ENCODE measurements around the gene PTEN.
"Not testable (repeated sequence)": the region's sequence is repeated elsewhere in the genome, so short reads cannot be mapped to it uniquely, and the experiment has no call there.

Gene PTEN

DNA sequence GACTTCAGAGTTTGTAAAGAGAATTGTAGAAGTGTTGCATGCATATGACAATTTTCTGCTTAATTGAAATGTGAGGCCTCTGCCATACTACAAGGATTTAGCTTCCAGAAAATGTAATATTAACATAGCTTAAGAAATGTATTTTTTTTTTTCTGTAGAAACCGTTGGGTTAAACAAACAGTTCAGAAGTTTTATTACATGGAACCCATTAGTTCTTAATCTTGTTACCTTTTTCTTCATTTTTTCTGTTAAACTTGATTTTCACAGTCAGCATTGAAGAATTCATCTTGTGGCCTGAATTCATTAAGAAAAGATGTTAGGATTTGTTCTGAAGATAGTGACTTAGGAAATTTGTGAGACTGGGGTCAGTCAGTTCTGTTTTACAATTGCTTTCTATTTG is 4.9 kb downstream of the PTEN start:
- in situ Hi-C loops (cut with HindIII; ENCODE audit: low sequenced_read_pairs), result no loop called here

DNA sequence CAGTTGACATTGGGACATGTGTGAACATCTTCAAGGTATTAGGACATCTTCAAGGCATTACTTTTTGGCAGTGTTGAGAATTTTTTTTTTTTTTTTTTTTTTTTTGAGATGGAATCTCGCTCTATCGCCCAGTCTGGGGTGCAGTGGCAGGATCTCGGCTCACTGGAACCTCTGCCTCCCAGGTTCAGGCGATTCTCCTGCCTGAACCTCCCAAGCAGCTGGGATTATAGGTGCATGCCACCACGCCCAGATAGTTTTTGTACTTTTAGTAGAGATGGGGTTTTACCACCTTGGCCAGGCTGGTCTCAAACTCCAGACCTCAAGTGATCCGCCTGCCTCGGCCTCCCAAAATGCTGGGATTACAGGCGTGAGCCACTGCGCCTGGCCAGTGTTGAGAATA is 5.7 kb downstream of the PTEN start:
- in situ Hi-C loops (cut with HindIII; ENCODE audit: low sequenced_read_pairs), result not testable (repeated sequence)

DNA sequence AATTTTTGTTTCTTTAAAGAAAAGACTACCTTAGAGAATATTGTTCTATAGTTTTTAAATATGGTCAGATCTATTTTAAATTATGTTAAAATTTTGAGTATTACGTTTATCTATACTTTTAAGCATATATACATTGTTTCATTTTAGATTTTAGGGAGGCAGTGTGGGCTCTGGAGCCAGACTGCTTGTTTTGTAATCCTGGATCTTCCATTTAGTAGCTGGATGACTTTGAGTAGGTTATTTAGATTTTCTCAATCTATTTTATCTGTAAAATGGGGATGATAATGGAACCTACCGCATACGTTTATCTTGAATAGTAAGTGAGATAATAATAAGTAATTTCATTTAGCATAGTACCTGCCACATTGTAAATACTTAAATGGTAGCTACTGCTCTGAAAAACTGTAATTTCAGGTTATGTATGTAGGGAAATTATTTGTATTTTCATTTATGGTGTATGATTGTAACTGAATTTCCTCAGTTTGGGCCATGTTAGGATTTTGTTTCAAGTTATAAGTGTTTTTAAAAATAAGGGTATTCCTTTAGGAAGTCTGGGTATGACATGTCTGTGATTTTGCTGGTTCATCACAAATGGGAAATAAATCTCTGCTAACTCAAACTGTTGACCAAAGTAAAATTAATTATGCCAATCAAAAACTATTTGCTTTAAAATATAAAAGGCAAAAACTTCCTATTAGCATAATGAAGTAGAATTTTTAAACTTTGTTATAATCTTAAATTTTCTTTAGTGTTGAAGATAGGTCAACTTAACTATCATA is 6.5 kb downstream of the PTEN start:
- in situ Hi-C loops (cut with HindIII; ENCODE audit: low sequenced_read_pairs), result loop anchor here (5.0 kb wide), 1 partner anchor 57 kb away; no protein-coding TSS in a partner anchor

DNA sequence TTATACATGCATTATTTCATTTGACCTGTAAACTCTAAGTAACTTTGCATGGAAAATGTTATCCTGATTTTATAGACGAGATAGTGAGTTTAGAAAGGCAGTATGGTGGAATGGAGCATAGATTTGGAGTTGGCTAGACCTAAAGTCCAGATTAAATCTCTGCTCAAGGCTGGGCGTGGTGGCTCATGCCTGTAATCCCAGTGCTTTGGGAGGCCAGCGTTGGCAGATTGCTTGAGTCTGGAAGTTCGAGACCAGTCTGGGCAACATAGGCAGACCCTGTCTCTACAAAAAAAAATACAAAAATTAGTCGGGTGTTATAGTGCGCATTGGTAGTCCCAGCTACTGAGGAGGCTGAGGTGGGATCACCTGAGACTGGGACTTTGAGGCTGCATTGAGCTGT is 9.4 kb downstream of the PTEN start:
- in situ Hi-C loops (cut with HindIII; ENCODE audit: low sequenced_read_pairs), result loop anchor here (5.0 kb wide), 1 partner anchor 54 kb away; no protein-coding TSS in a partner anchor

DNA sequence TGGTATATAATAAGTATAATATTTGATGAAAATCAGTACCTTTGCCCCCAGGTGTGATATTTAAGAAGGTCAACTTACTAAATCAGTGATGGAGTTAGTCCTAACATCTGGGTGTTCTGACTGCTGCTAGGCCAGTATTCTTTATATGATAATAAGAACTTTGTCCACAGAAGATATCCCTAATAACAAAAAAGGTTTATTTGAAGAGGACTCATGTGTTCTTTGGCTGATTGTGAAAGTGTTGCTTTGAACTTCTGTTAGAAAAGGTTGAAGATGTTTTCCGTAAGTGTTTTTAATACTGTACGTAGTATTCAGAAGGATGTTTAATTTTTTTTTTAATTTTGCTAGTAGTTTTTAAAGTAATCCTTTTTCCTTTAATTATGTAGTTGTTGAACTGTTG is 10.2 kb downstream of the PTEN start:
- in situ Hi-C loops (cut with HindIII; ENCODE audit: low sequenced_read_pairs), result loop anchor here (5.0 kb wide), 1 partner anchor 54 kb away; no protein-coding TSS in a partner anchor

DNA sequence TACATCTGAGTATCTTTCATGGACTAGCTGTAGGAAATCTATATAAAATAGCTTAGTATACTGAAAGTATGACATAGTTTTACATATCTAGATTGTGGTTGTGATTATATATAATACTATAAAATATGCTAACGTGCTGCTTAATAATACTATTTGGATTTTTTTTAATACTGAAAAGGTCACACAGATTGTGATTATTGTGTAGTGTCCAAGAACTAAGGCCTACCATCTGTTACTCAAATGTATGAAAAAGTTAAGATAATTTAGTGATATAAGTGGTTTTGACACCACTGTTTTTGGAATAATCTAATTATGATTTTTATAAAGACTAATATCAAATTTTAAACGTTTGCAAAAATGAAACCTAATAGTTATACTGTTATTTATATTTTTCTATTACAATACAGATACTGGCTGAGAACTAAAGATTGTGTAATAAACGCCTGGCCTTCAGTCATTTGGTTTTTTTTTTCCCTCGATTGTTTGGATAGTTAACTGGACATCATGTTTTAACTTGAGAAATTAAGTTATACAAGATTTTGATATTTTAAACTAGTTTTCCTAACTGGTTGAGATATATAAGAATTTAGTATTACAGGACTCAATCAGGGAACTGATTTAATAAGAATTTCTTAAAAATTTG is 12.6 kb downstream of the PTEN start:
- in situ Hi-C loops (cut with HindIII; ENCODE audit: low sequenced_read_pairs), result no loop called here

DNA sequence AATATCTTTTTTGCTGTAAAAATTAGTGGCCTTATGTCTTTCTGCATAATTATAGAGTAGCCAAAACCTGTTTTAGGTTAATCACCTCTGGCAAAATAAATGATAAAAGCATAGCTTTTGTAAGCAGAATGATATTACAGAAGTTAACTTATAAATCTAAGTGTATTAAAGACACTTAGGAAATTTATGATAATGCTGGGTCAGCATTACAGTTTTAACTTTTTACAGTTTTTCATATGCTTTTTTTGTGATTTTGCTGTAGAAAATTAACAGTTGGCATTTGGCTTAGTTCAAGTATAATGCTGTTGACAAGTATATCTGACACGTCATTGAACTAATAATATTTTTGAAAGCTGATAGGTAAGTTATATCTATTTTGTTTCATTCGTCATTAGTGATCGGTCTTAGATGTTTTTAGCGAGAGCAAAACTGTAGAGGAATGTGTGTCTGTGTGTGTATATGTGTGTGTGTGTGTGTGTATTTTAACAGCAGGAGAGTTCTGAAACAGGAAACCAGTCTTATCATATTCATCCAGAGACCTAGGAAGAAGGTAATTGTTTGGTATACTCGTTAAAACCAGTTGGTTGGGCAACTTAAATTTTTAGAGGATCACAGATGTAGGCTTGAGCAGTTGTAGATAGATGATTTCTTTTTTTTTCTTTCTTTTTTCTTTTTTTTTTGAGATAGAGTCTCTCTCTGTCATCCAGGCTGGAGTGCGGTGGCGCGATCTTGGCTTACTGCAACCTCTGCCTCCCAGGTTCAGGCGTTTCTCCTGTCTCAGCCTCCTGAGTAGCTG is 15.4 kb downstream of the PTEN start:
- in situ Hi-C loops (cut with HindIII; ENCODE audit: low sequenced_read_pairs), result no loop called here

DNA sequence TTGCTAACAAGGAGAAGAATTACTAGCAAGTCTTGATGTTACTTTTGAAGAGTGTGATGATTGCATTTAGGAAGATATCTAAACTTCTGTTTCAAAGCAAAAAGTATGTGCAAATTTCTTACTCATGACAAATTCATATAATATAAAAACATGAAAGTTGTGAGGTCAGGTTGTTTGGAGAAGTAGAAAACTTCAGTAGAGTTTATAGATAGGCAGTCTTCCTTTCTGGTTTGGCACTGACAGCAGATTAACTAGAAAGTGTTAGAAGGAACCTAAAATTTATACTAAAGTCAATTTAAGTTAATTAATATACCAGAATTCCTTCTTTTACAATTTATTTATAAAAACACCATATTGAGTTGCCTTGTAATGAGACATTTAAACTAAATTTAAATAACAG is 16.9 kb downstream of the PTEN start:
- in situ Hi-C loops (cut with HindIII; ENCODE audit: low sequenced_read_pairs), result no loop called here

DNA sequence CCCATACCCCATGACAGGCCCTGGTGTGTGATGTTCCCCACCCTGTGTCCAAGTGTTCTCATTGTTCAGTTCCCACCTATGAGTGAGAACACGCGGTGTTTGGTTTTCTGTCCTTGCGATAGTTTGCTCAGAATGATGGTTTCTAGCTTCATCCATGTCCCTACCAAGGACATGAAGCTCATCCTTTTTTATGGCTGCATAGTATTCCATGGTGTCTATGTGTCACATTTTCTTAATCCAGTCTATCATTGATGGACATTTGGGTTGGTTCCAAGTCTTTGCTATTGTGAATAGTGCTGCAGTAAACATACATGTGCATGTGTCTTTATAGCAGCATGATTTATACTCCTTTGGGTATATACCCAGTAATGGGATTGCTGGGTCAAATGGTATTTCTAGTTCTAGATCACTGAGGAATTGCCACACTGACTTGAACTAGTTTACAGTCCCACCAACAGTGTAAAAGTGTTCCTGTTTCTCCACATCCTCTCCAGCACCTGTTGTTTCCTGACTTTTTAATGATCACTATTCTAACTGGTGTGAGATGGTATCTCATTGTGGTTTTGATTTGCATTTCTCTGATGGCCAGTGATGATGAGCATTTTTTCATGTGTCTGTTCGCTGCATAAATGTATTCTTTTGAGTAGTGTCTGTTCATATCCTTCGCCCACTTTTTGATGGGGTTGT is 18.1 kb downstream of the PTEN start:
- in situ Hi-C loops (cut with HindIII; ENCODE audit: low sequenced_read_pairs), result not testable (repeated sequence)

DNA sequence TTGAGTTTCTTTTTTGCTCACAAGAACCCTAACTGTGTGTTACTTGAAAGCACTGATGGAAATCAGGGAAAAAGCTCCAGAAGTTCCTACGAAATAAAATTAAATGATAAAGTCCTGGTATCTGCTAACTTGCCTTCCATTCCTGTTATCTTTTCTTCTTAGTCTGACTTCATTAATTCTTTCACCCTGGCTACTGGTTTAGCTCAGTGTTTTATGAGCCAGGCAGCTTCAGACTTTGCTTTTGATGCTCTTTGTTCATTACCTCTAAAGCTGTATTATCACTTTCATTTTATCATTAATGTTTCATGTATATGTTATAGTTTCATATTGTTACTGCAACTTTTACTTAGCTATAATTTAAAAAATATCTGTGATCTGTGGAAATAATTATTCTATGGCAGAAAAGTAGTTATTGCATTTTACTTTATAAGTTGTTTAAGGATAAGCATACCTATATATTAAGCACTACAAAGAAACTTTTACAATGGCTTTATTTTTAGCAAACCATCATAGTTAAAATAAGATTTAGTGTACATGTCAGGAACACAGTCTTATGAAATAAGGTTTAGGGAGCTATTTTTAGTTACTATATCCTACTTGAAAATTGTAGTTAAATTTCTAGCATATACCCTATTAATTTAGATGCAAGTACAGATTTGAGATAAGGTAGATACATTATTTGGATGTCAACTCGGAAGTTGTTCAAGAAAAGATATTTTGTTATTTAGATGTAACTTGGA is 19.3 kb downstream of the PTEN start:
- in situ Hi-C loops (cut with HindIII; ENCODE audit: low sequenced_read_pairs), result no loop called here

DNA sequence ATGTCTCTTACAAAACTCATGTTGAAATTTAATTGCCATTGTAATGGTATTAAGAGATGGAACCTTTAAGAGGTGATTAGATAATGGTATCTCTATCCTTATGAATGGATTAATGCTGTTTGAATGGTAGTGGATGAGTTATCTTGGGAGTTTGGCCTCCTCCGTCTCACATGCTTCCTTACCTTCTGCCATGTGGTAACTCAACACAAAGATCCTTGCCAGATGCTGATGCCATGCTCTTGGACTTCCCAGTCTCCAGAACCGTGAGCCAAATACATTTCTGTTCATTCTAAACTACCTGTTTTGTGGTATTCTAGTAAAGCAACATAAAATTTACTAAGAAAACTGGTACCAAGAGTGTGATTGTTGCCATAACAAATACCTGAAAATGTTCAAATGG is 23.2 kb downstream of the PTEN start:
- in situ Hi-C loops (cut with HindIII; ENCODE audit: low sequenced_read_pairs), result no loop called here

DNA sequence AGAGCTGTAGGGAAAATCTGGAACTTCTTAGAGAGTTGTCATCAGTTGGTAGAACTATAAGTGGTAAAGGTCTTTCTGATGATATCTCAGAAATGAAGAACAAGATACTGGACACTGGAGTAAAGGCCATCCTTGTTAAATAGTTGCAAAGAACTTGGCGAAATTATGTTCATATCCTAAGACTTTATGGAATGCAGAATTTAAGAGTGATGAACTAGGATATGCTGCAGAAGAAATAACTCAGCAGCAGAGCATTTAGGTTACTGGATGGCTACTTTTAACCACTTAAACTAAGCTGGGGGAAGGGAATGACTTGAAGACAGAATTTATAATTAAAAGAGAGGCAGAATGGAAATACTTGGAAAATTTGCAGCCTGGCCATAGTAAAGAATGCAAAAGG is 23.7 kb downstream of the PTEN start:
- in situ Hi-C loops (cut with HindIII; ENCODE audit: low sequenced_read_pairs), result no loop called here

DNA sequence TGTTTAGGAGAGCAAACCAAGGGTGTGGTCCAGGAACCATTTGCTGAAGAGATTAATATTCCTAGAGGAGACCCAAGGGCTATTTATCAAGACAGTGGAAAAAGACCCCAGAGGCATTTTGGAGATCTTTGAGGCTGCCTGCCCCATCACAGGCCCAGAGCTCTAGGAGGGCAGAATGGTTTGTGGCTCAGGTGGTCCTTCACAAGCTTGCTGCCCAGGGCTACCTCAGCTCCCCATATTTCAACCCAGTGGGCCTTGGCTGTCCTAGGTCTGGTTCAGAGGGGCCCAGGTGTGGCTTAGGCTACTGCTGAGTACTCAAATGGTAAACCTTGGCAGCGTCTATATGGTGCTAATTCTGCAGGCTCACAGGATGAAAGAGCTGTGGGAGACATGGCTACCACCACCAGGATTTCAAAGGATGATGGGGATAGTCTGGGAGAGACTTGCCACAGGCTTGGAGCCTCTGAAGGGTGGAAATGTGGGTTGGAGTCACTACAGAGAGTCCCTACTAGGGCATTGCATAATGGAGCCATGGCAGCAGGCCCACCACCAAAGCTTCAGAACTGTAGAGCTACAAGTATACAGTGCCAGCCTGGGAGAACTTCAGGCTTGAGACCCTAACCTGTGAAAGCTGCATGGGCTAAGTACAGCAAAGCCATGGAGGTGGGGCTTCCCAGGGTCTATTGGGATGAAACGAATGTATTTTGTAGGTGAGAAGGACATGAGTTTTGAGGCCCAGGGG is 24.3 kb downstream of the PTEN start:
- in situ Hi-C loops (cut with HindIII; ENCODE audit: low sequenced_read_pairs), result no loop called here

DNA sequence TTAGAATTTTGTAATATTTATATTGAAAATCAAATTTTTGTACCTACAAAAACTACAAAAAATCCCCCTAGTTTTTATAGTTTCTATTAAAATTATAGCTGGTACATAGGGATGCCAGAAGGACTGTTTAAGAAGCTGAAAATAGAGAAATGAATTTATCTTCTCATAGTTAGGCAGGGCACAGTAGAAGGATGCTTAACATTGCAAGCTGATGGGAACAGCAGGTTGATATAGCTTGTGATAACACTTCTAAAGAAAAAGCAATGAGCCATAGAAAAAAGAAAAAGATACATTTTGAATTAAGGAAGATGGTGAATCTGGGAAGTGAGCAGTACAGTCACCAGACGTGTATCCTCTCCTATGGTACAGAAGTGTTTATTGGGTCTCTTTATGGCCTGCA is 32.0 kb downstream of the PTEN start:
- in situ Hi-C loops (cut with HindIII; ENCODE audit: low sequenced_read_pairs), result no loop called here

DNA sequence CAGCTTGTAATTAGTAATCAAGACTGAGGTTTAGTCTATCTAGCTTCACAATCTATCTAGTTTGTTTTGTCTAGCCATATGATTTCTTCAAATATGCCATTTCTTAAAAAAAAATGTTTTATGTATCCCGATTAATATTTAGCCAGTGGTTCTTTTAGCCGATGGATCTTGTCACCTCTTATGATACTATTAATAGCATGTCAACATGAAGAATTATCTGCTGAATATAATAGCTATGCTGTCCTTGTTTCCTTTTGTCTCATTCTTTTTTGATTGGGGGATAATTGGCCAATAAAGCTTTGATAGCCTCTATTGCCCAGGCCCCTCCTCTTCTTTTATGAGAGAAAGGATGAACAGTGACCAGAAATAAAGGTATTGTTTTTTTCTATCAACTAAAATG is 32.8 kb downstream of the PTEN start:
- in situ Hi-C loops (cut with HindIII; ENCODE audit: low sequenced_read_pairs), result no loop called here

DNA sequence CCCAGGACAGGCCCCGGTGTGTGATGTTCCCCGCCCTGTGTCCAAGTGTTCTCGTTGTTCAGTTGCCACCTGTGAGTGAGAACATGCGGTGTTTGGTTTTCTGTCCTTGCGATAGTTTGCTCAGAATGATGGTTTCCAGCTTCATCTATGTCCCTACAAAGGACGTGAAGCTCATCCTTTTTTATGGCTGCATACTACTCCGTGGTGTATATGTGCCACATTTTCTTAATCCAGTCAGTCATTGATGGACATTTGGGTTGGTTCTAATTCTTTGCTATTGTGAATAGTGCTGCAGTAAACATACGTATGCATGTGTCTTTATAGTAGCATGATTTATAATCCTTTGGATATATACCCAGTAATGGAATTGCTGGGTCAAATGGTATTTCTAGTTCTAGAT is 34.5 kb downstream of the PTEN start:
- in situ Hi-C loops (cut with HindIII; ENCODE audit: low sequenced_read_pairs), result not testable (repeated sequence)

DNA sequence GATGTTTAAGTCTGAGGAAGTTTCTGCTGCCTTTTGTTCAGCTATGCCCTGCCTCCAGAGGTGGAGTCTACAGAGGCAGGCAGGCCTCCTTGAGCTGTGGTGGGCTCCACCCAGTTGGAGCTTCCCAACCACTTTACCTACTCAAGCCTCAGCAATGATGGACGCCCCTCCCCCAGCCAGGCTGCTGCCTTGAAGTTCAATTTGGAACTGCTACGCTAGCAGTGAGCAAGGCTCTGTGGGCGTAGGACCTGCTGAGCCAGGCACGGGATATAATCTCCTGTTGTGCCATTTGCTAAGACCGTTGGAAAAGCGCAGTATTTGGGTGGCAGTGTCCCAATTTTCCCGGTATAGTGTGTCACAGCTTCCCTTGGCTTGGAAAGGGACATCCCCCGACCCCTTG is 40.0 kb downstream of the PTEN start:
- in situ Hi-C loops (cut with HindIII; ENCODE audit: low sequenced_read_pairs), result not testable (repeated sequence)

DNA sequence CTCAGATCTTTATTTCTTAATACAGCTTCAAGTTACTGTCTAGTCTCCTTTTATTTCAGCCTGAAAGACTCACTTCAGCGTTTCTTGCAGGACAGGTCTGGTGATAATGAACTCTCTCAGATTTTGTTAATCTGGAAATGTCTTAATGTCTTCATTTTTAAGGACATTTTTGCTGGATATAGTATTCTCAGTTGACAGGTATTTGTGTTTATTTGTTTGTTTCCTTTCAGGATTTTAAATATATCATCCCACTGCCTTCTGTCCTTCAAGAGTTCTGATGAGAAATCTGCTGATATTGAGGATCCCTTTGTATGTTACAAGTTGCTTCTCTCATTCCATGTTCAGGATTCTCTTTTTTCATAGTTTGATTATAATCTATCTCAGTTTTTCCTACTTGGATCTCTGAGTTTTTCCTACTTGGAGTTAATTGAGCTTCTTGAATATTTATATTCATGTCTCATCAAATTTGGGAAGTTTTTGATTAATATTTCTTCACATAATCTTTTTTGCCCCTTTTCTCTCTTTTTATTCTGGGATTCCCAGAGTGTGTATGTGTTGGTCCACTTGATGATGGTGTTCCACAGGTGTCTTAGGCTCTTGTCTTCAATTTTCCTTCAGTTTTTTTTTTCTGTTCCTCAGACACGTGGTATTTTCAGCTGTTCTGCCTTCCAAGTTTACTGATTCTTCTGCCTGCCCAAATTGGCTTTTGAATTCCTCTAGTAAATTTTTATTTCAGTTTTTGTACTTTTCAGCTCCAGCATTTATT is 49.9 kb downstream of the PTEN start:
- in situ Hi-C loops (cut with HindIII; ENCODE audit: low sequenced_read_pairs), result no loop called here

DNA sequence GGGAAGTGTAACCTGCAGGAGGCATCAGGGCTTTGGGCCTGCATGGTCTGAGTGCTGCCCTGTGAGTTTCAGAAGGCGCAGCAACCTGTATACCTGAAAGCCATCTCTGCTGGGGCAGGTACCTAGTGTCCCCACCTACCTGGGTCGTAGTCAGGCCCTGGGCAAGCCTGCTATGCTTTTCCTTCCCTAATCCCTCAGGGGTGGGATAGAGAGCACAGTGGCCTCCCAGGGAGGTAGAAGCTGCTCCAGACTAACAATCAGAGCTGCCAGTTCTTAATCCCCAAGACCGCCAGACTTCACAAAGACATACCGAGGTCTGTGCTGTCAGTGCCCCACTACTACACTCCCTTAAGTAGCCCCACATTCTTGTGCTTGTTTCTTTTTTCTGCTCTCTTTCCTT is 52.0 kb downstream of the PTEN start:
- in situ Hi-C loops (cut with HindIII; ENCODE audit: low sequenced_read_pairs), result no loop called here

All from endothelial cell of hepatic sinusoid (primary cell).